ENCODE data around the gene SKP2.

DNA sequence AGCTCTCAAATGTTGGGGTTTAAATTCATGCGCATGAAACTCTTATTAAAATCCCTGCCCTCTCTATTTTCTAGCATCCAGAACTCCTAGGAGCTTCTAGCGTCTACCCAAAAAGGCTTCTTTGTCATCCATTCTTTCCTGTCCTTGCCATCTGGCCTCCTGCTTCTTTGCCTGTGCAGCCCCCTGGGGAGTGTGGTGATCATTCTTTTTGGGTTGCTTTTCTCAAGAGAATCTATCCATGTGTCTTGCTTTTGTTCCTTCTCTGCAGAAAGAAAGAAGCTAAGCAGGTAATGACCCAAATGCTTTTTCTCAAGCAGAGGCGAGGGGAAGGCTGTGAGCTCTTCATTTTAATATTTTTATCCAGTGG, 26.6 kb downstream of the SKP2 start:
- TF ChIP-seq, protein P1, sequence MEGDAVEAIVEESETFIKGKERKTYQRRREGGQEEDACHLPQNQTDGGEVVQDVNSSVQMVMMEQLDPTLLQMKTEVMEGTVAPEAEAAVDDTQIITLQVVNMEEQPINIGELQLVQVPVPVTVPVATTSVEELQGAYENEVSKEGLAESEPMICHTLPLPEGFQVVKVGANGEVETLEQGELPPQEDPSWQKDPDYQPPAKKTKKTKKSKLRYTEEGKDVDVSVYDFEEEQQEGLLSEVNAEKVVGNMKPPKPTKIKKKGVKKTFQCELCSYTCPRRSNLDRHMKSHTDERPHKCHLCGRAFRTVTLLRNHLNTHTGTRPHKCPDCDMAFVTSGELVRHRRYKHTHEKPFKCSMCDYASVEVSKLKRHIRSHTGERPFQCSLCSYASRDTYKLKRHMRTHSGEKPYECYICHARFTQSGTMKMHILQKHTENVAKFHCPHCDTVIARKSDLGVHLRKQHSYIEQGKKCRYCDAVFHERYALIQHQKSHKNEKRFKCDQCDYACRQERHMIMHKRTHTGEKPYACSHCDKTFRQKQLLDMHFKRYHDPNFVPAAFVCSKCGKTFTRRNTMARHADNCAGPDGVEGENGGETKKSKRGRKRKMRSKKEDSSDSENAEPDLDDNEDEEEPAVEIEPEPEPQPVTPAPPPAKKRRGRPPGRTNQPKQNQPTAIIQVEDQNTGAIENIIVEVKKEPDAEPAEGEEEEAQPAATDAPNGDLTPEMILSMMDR (IDR thresholded peaks at IDR 0.05) = no peak
- no peak for TF ChIP-seq POLR2A (IDR thresholded peaks at IDR 0.05)

Measured in upper lobe of left lung (tissue), 4 donors.